IMR-90 (cell line): Measurements from ENCODE around the gene ARVCF.

Experiments used
- CHD1 ChIP-seq: IDR thresholded peaks from 2 replicates; pipeline ENCODE4 v1.6.1; 2012; ENCODE audit warnings: low read depth, low read length, improper control_type of control experiment
- POLR2A ChIP-seq: IDR thresholded peaks from 2 replicates; pipeline ENCODE4 v1.6.1; 2012; ENCODE audit warnings: mild to moderate bottlenecking, low read depth, low read length
- RAD21 ChIP-seq: IDR thresholded peaks from 2 replicates; pipeline ENCODE4 v1.6.1; 2012; ENCODE audit warnings: low read length, improper control_type of control experiment
- RCOR1 ChIP-seq: IDR thresholded peaks from 2 replicates; pipeline ENCODE4 v1.6.1; 2012; ENCODE audit warnings: mild to moderate bottlenecking, low read length, improper control_type of control experiment; ENCODE audit not compliant: insufficient replicate concordance
- RFX5 ChIP-seq: IDR thresholded peaks from 2 replicates; pipeline ENCODE4 v1.8.0; 2012; ENCODE audit warnings: low read depth, mild to moderate bottlenecking, low read length, moderate library complexity
- SMC3 ChIP-seq: fragments of 150-350 bp; IDR thresholded peaks from 2 replicates; pipeline ENCODE4 v1.6.1; 2016; ENCODE audit warnings: low read depth, mild to moderate bottlenecking, antibody characterized with exemption, low read length, moderate library complexity
- TF ChIP-seq, protein P1 (sequence below): conservative IDR thresholded peaks from 2 replicates; pipeline ENCODE4 v1.5.1; 2012; ENCODE audit warnings: mild to moderate bottlenecking, low read depth, low read length, improper control_type of control experiment
- TF ChIP-seq, protein P2 (sequence below): fragments of 150-350 bp; IDR thresholded peaks from 2 replicates; pipeline ENCODE4 v1.6.1; 2017; ENCODE audit warnings: mild to moderate bottlenecking, antibody characterized with exemption, low read length, low read depth
- TF ChIP-seq, protein P3 (sequence below): fragments of 150-350 bp; IDR thresholded peaks from 2 replicates; pipeline ENCODE4 v1.6.1; 2016; ENCODE audit warnings: low read depth, mild to moderate bottlenecking, low read length, moderate library complexity, borderline replicate concordance

- TF ChIP-seq, protein P1, sequence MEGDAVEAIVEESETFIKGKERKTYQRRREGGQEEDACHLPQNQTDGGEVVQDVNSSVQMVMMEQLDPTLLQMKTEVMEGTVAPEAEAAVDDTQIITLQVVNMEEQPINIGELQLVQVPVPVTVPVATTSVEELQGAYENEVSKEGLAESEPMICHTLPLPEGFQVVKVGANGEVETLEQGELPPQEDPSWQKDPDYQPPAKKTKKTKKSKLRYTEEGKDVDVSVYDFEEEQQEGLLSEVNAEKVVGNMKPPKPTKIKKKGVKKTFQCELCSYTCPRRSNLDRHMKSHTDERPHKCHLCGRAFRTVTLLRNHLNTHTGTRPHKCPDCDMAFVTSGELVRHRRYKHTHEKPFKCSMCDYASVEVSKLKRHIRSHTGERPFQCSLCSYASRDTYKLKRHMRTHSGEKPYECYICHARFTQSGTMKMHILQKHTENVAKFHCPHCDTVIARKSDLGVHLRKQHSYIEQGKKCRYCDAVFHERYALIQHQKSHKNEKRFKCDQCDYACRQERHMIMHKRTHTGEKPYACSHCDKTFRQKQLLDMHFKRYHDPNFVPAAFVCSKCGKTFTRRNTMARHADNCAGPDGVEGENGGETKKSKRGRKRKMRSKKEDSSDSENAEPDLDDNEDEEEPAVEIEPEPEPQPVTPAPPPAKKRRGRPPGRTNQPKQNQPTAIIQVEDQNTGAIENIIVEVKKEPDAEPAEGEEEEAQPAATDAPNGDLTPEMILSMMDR: no peak
- TF ChIP-seq RAD21 (no peak), POLR2A (no peak), SMC3 (no peak), CHD1 (no peak), RCOR1 (no peak), RFX5 (no peak)
- TF ChIP-seq, protein P2, sequence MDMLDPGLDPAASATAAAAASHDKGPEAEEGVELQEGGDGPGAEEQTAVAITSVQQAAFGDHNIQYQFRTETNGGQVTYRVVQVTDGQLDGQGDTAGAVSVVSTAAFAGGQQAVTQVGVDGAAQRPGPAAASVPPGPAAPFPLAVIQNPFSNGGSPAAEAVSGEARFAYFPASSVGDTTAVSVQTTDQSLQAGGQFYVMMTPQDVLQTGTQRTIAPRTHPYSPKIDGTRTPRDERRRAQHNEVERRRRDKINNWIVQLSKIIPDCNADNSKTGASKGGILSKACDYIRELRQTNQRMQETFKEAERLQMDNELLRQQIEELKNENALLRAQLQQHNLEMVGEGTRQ: no peak
- TF ChIP-seq, protein P3, sequence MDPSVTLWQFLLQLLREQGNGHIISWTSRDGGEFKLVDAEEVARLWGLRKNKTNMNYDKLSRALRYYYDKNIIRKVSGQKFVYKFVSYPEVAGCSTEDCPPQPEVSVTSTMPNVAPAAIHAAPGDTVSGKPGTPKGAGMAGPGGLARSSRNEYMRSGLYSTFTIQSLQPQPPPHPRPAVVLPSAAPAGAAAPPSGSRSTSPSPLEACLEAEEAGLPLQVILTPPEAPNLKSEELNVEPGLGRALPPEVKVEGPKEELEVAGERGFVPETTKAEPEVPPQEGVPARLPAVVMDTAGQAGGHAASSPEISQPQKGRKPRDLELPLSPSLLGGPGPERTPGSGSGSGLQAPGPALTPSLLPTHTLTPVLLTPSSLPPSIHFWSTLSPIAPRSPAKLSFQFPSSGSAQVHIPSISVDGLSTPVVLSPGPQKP: no peak
These were observed 44.3 kb upstream of the ARVCF start for GRCh38 chr22:20060700-20061480.
